Esophagus squamous epithelium (tissue), 5 donors: Measurements from ENCODE around the gene EPHA6. TPM values are rescaled to one million over a fixed set of nuclear protein-coding genes. Genes with fewer than 3 reads are reported as not detected.

Experiments used
- DNase-seq: peaks from one replicate; lab custom pipeline; 2025; lab: John Stamatoyannopoulos, UW
- H3K27ac ChIP-seq, 4 donors: fragments of 200-600 bp; sonication (generic); one replicate each; pipeline ENCODE4 v1.5.1; 2016 to 2019; ENCODE audit warnings: mild to moderate bottlenecking in 1 of 4
- H3K27me3 ChIP-seq, 4 donors: fragments of 200-600 bp; sonication (generic); 1 replicate in 3 of 4; 2 replicates in 1 of 4; pipeline versions ENCODE4 v1.5.1 to v1.6.0; 2017 to 2021; ENCODE audit warnings: antibody characterized with exemption in 1 of 4
- H3K36me3 ChIP-seq, 3 donors: fragments of 200-600 bp; sonication (generic); one replicate each; pipeline ENCODE4 v1.5.1; 2016 to 2019
- H3K4me1 ChIP-seq, 3 donors: fragments of 200-600 bp; sonication (generic); one replicate each; pipeline ENCODE4 v1.5.1; 2017 to 2019
- H3K4me3 ChIP-seq, 4 donors: fragments of 200-600 bp; sonication (generic); 1 replicate in 3 of 4; 2 replicates in 1 of 4; pipeline ENCODE4 v1.5.1; 2016 to 2019; ENCODE audit warnings: mild to moderate bottlenecking in 2 of 4, moderate library complexity in 1 of 4
- H3K9me3 ChIP-seq, 3 donors: fragments of 200-600 bp; sonication (generic); one replicate each; pipeline ENCODE4 v1.5.1; 2016 to 2019
- POLR2A ChIP-seq, 4 donors: fragments of 450-650 bp; IDR thresholded peaks; one replicate each; pipeline ENCODE4 v1.6.1; 2017; ENCODE audit warnings: antibody characterized with exemption in 4 of 4, mild to moderate bottlenecking in 4 of 4, moderate library complexity in 3 of 4
- WGBS, 2 donors: methylation state at CpG; one replicate each; pipeline ENCODE4 v1.1.5; 2018; 5-methylcytosine and 5-hydroxymethylcytosine counted together
- intact Hi-C: fragments of 100-400 bp; cut with DNase I; formaldehyde crosslinking; loops from one replicate; pipeline ENCODE4 v1.15.0; 2022
- total RNA-seq, 4 donors: library from RNA; depleted of rRNA; stranded (reverse); fragments of >200 nt; gene quantifications; one replicate each; pipeline ENCODE4 v1.1.0, GENCODE V29; 2016
- TF ChIP-seq, protein P1 (sequence below), 6 experiments: fragments of 450-650 bp in 4 of 6; fragments of 200-600 bp in 2 of 6; sonication (generic) in 2 of 6; IDR thresholded peaks; one replicate each; pipeline ENCODE4 v1.5.1; 2016 to 2019; ENCODE audit warnings: antibody characterized with exemption in 6 of 6, mild to moderate bottlenecking in 4 of 6, moderate library complexity in 4 of 6
- donor health status: DM: yes; HTN: yes; CAD: no.

EPHA6 gene
- total RNA-seq, 4 donors from 2014 or later: 0.34 to 2.9 (median 1.5) TPM

- TF ChIP-seq POLR2A (IDR thresholded peaks at IDR 0.05): no peak
- TF ChIP-seq, protein P1, sequence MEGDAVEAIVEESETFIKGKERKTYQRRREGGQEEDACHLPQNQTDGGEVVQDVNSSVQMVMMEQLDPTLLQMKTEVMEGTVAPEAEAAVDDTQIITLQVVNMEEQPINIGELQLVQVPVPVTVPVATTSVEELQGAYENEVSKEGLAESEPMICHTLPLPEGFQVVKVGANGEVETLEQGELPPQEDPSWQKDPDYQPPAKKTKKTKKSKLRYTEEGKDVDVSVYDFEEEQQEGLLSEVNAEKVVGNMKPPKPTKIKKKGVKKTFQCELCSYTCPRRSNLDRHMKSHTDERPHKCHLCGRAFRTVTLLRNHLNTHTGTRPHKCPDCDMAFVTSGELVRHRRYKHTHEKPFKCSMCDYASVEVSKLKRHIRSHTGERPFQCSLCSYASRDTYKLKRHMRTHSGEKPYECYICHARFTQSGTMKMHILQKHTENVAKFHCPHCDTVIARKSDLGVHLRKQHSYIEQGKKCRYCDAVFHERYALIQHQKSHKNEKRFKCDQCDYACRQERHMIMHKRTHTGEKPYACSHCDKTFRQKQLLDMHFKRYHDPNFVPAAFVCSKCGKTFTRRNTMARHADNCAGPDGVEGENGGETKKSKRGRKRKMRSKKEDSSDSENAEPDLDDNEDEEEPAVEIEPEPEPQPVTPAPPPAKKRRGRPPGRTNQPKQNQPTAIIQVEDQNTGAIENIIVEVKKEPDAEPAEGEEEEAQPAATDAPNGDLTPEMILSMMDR (IDR thresholded peaks at IDR 0.05): no peak
- no peak overlapping the region for H3K27ac ChIP-seq
- no peaks in the 10 kb centered on the region for H3K27me3 ChIP-seq
- H3K36me3 ChIP-seq: no peaks in the 10 kb centered on the region
- H3K9me3 ChIP-seq: no peaks in the 10 kb centered on the region
- no peaks in the 10 kb centered on the region for H3K4me1 ChIP-seq
- no peak overlapping the region for H3K4me3 ChIP-seq
- no peak for DNase-seq
- intact Hi-C loops: no loop called here
Measured at GRCh38 chr3:97409612-97410011, 595.2 kb downstream of the EPHA6 start.

DNA sequence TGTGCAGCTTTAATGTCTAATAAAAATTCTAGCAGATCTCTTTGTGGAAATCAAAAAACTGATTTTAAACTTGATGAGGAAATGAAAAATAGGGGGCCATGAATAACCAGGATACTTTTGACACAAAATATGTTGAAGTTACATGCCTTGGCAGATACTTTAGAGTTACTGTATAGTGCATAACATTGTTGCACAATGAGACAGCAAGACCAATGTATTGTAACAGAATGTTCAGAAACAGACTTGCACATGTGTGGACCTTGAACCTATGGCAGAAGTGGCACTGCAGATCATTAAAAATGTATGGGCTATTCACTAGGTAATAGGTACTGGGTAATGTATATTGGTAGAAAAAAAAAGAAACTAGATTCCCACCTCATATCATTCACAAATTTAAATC, 607.2 kb downstream of the EPHA6 start:
- Histone ChIP-seq H3K9me3 (peaks cover 0 to 12% (median 9%) of the 10 kb centered on the region in 3 donors), H3K27me3 (no peaks in the 10 kb centered on the region), H3K36me3 (no peaks in the 10 kb centered on the region), H3K4me1 (no peaks in the 10 kb centered on the region), H3K4me3 (no peak overlapping the region), H3K27ac (no peak overlapping the region)
- DNase-seq: no peak
- intact Hi-C loops: no loop called here
- TF ChIP-seq, protein P1 (IDR thresholded peaks at IDR 0.05): no peak
- no peak for TF ChIP-seq POLR2A (IDR thresholded peaks at IDR 0.05)

DNA sequence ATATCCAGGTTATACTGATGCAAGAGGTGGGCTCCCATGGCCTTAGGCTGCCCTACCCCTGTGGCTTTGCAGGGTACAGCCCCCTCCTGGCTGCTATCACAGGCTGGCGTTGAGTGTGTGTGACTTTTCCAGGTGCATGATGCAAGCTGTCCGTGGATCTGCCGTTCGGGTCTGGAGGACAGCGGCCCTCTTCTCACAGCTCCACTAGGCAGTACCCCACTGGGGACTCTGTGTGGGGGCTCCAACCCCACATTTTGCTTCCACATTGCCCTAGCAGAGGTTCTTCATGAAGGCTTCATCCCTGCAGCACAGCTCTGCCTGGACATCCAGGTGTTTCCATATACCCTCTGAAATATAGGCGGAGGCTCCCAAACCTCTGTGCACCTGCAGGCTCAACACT, 610.6 kb downstream of the EPHA6 start:
- Histone ChIP-seq H3K27ac (no peak overlapping the region), H3K4me1 (no peaks in the 10 kb centered on the region), H3K9me3 (peaks cover 0 to 12% (median 9%) of the 10 kb centered on the region in 3 donors), H3K36me3 (no peaks in the 10 kb centered on the region), H3K27me3 (no peaks in the 10 kb centered on the region), H3K4me3 (no peak overlapping the region)
- 85 to 93% methylated on average over 5 to 6 of the region's 6 CpGs for WGBS, 2 donors
- DNase-seq: no peak
- intact Hi-C loops: no loop called here
- TF ChIP-seq POLR2A (IDR thresholded peaks at IDR 0.05): no peak
- TF ChIP-seq, protein P1 (IDR thresholded peaks at IDR 0.05): no peak

DNA sequence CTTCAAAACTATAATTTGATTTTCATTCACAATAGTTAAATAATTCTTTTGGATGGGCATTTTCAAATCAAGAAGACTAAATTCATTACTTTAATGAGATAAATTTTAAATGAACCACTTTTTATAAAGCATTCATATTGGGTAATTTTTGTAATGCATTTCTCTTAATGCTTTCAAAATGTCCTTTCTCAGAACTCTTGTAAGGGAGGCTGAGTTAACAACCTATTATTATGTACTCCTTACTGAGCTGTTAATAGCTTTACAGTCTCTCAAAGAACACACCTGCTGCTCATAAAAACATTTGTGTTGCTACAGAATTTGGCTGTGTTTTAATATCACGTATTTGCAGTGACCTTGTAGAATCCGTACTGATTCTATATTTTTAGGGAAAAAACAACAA, 616.2 kb downstream of the EPHA6 start:
- no peak overlapping the region for H3K27ac ChIP-seq
- TF ChIP-seq, protein P1 (IDR thresholded peaks at IDR 0.05): no peak
- no peak for TF ChIP-seq POLR2A (IDR thresholded peaks at IDR 0.05)
- intact Hi-C loops: no loop called here
- H3K4me3 ChIP-seq: no peak overlapping the region
- H3K4me1 ChIP-seq: no peaks in the 10 kb centered on the region
- H3K36me3 ChIP-seq: no peaks in the 10 kb centered on the region
- H3K9me3 ChIP-seq: peaks cover 0 to under 1% (median 0%) of the 10 kb centered on the region in 3 donors
- WGBS, 2 donors: 64 to 73% methylated on average over 2 of the region's 2 CpGs
- H3K27me3 ChIP-seq: no peaks in the 10 kb centered on the region
- DNase-seq: no peak

- TF ChIP-seq, protein P1 (IDR thresholded peaks at IDR 0.05): no peak
- no peak for TF ChIP-seq POLR2A (IDR thresholded peaks at IDR 0.05)
- no peaks in the 10 kb centered on the region for H3K27me3 ChIP-seq
- H3K36me3 ChIP-seq: no peaks in the 10 kb centered on the region
- no peaks in the 10 kb centered on the region for H3K9me3 ChIP-seq
- intact Hi-C loops: no loop called here
- DNase-seq: no peak
- WGBS, 2 donors: 39 to 52% methylated on average over 2 of the region's 2 CpGs
- no peaks in the 10 kb centered on the region for H3K4me1 ChIP-seq
- no peak overlapping the region for H3K4me3 ChIP-seq
- no peak overlapping the region for H3K27ac ChIP-seq
Measured at GRCh38 chr3:97432914-97433313, 618.5 kb downstream of the EPHA6 start.
